ENCODE results near the gene RFTN2. TPM values are rescaled to one million over a fixed set of nuclear protein-coding genes. Genes with fewer than 3 reads are reported as not detected.

RFTN2 gene
- total and polyA plus RNA-seq, 9 of the 15 experiments (the other 6 are each of a cell fraction or from before 2014, with no cell fraction given): 0.01 to 0.11 (median 0.04) TPM; not detected in 6

DNA sequence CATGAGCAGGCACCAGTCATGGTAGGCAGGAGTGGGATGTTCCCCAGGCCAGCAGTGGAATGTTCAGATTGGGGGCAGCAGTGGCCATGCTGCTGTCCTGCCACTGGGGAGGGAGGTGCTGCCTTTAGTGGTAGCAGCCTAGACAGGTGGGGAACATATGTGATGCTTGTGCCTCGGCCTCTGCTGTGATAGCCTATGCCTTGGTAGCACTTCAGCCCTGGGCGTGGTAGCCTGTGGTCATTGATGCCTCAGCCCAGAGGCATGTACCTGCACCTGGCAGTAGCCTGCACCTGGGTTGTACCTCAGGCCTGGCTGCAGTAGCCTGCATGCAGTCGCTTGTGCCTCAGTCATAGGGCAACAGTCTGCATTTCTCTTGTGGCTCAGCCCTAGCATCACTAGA lies 7.1 kb downstream of the RFTN2 start:
- no peak overlapping the region for H3K4me2 ChIP-seq (ENCODE audit: insufficient read depth, low read length)
- H4K20me1 ChIP-seq (replicated peaks; ENCODE audit: control insufficient read depth, insufficient read depth, low read length): no peaks in the 10 kb centered on the region
- no peaks in the 10 kb centered on the region for H3K79me2 ChIP-seq (ENCODE audit: control insufficient read depth, insufficient read depth, low read length)
- ATAC-seq (no peak), DNase-seq (ENCODE audit: extremely low read depth in 1 of 4, low spot score in 3 of 4) (no peak), FAIRE-seq (no peak)
- H3K4me1 ChIP-seq (replicated peaks in 1 of 2; ENCODE audit: control insufficient read depth in 2 of 2, insufficient read depth in 2 of 2, low read length in 2 of 2): no peaks in the 10 kb centered on the region
- H3K27me3 ChIP-seq (ENCODE audit: control insufficient read depth in 2 of 2, insufficient read depth in 2 of 2, low read length in 2 of 2): no peaks in the 10 kb centered on the region
- WGBS (ENCODE audit: insufficient coverage, low coverage, missing lambda C conversion rate): 13% methylated on average over 3 of the region's 3 CpGs
- CTCF ChIA-PET (ENCODE audit: low intra/inter-chr PET ratio): no interaction called here
- POLR2A ChIA-PET: no interaction called here
- intact Hi-C loops (cut with micrococcal nuclease) (no loop called here), in situ Hi-C loops (cut with MboI) (no loop called here)
- no peak overlapping the region for H2AFZ ChIP-seq (ENCODE audit: low read depth, low read length)
- no peak overlapping the region for H3K9ac ChIP-seq (ENCODE audit: insufficient read depth in 1 of 2, low read depth in 2 of 2, low read length in 2 of 2)
- no peaks in the 10 kb centered on the region for H3K9me1 ChIP-seq (ENCODE audit: control insufficient read depth, insufficient read depth, low read length)
- H3K36me3 ChIP-seq (ENCODE audit: control insufficient read depth, insufficient read depth, low read length): no peaks in the 10 kb centered on the region
- no TSS peak for BruUV-seq (replicated peaks)
- TF ChIP-seq NFXL1 (CRISPR knock-in tag; IDR thresholded peaks at IDR 0.05) (no peak), SRSF3 (IDR thresholded peaks at IDR 0.05; ENCODE audit: insufficient read depth, low read length) (no peak), SIN3B (IDR thresholded peaks at IDR 0.05; ENCODE audit: low read depth) (no peak)
- H3K27ac ChIP-seq (ENCODE audit: extremely low read depth, low read depth, low read length): no peak overlapping the region
- H3K9me3 ChIP-seq (replicated peaks; ENCODE audit: control insufficient read depth, insufficient read depth, low read depth, low read length): no peaks in the 10 kb centered on the region
- no peak overlapping the region for H3K4me3 ChIP-seq

GRCh38 chr2:197666277-197666676 lies 9.1 kb downstream of the RFTN2 start:
- FAIRE-seq (no peak), ATAC-seq (no peak), DNase-seq (ENCODE audit: extremely low read depth in 1 of 4, low spot score in 3 of 4) (no peak)
- Histone ChIP-seq H3K9me1 (ENCODE audit: control insufficient read depth, insufficient read depth, low read length) (no peaks in the 10 kb centered on the region), H3K9me3 (replicated peaks; ENCODE audit: control insufficient read depth, insufficient read depth, low read depth, low read length) (no peaks in the 10 kb centered on the region), H2AFZ (ENCODE audit: low read depth, low read length) (no peak overlapping the region), H3K36me3 (ENCODE audit: control insufficient read depth, insufficient read depth, low read length) (no peaks in the 10 kb centered on the region), H3K4me3 (no peak overlapping the region), H3K4me2 (ENCODE audit: insufficient read depth, low read length) (no peak overlapping the region), H3K27me3 (ENCODE audit: control insufficient read depth in 2 of 2, insufficient read depth in 2 of 2, low read length in 2 of 2) (no peaks in the 10 kb centered on the region), H4K20me1 (replicated peaks; ENCODE audit: control insufficient read depth, insufficient read depth, low read length) (no peaks in the 10 kb centered on the region), H3K9ac (ENCODE audit: insufficient read depth in 1 of 2, low read depth in 2 of 2, low read length in 2 of 2) (no peak overlapping the region), H3K4me1 (replicated peaks in 1 of 2; ENCODE audit: control insufficient read depth in 2 of 2, insufficient read depth in 2 of 2, low read length in 2 of 2) (no peaks in the 10 kb centered on the region), H3K79me2 (ENCODE audit: control insufficient read depth, insufficient read depth, low read length) (no peaks in the 10 kb centered on the region), H3K27ac (ENCODE audit: extremely low read depth, low read depth, low read length) (no peak overlapping the region)
- CTCF ChIA-PET (ENCODE audit: low intra/inter-chr PET ratio): no interaction called here
- in situ Hi-C loops (cut with MboI): no loop called here
- POLR2A ChIA-PET: no interaction called here
- intact Hi-C loops (cut with micrococcal nuclease): no loop called here
- TF ChIP-seq PPARD (CRISPR knock-in tag; IDR thresholded peaks at IDR 0.05) (no peak), MTA3 (IDR thresholded peaks at IDR 0.05; ENCODE audit: borderline replicate concordance) (no peak), SRSF3 (IDR thresholded peaks at IDR 0.05; ENCODE audit: insufficient read depth, low read length) (no peak), ZNF76 (CRISPR knock-in tag; IDR thresholded peaks at IDR 0.05; ENCODE audit: borderline replicate concordance) (no peak), ESRRA (IDR thresholded peaks at IDR 0.05; ENCODE audit: borderline replicate concordance, low read depth) (no peak), ZNF764 (CRISPR knock-in tag; IDR thresholded peaks at IDR 0.05; ENCODE audit: low read depth) (no peak)
- TF ChIP-seq, protein P1, sequence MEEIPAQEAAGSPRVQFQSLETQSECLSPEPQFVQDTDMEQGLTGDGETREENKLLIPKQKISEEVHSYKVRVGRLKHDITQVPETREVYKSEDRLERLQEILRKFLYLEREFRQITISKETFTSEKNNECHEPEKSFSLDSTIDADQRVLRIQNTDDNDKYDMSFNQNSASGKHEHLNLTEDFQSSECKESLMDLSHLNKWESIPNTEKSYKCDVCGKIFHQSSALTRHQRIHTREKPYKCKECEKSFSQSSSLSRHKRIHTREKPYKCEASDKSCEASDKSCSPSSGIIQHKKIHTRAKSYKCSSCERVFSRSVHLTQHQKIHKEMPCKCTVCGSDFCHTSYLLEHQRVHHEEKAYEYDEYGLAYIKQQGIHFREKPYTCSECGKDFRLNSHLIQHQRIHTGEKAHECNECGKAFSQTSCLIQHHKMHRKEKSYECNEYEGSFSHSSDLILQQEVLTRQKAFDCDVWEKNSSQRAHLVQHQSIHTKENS (CRISPR knock-in tag; IDR thresholded peaks at IDR 0.05): no peak
- BruUV-seq (replicated peaks): no TSS peak

Data from K562 (cell line).